CD4-positive, alpha-beta T cell (primary cell): ENCODE measurements around the gene TMEM170B. TPM values are rescaled to one million over a fixed set of nuclear protein-coding genes. Genes with fewer than 3 reads are reported as not detected.

ENCODE experiments used
- ATAC-seq: fragments of 200-7000 bp; cut with Tn5 transposase; one replicate; pipeline ENCODE4 v1.10.0; 2022; ENCODE audit warnings: mild to moderate bottlenecking; ENCODE audit not compliant: poor library complexity
- CTCF ChIA-PET: fragments of 350-600 bp; sonication (Branson Sonifier 250); formaldehyde crosslinking; loops from one replicate; lab custom pipeline; 2021; ENCODE audit warnings: antibody characterized with exemption, inconsistent platforms; lab: Charles Lee
- POLR2A ChIA-PET: fragments of 350-600 bp; sonication (Branson Sonifier 250); formaldehyde crosslinking; loops from one replicate; lab custom pipeline; 2021; ENCODE audit warnings: antibody characterized with exemption, inconsistent platforms; lab: Charles Lee
- DNase-seq, 14 experiments: peaks; one replicate each; pipeline ENCODE4 v3.0.0-alpha.2; 2013 to 2020; ENCODE audit warnings: mixed read lengths in 2 of 14
- H3K27ac ChIP-seq, 2 donors: one replicate each; pipeline versions ENCODE4 v1.5.1 to v1.7.0; 2013; ENCODE audit warnings: low read length in 2 of 2, low read depth in 1 of 2, mild to moderate bottlenecking in 1 of 2
- H3K27me3 ChIP-seq, 2 experiments: 1 replicate in 1 of 2; 2 replicates in 1 of 2; pipeline versions ENCODE4 v1.6.1 to v1.7.0; 2013; ENCODE audit warnings: low read length in 2 of 2, control low read depth in 1 of 2, mild to moderate bottlenecking in 1 of 2, moderate library complexity in 1 of 2; ENCODE audit not compliant: insufficient read depth in 2 of 2, control insufficient read depth in 1 of 2
- H3K36me3 ChIP-seq: one replicate; pipeline ENCODE4 v1.6.1; 2013; ENCODE audit warnings: low read length, control low read depth; ENCODE audit not compliant: insufficient read depth
- H3K4me1 ChIP-seq: one replicate; pipeline ENCODE4 v1.6.1; 2013; ENCODE audit warnings: low read length, control low read depth; ENCODE audit not compliant: insufficient read depth
- H3K4me3 ChIP-seq: one replicate; pipeline ENCODE4 v1.5.1; 2013; ENCODE audit warnings: mild to moderate bottlenecking, low read length, moderate library complexity
- H3K9me3 ChIP-seq, 2 experiments: 1 replicate in 1 of 2; 2 replicates in 1 of 2; pipeline versions ENCODE4 v1.6.1 to v1.7.0; 2013; ENCODE audit warnings: low read length in 2 of 2, mild to moderate bottlenecking in 2 of 2, control low read depth in 1 of 2, moderate library complexity in 1 of 2; ENCODE audit not compliant: control insufficient read depth in 1 of 2, insufficient read depth in 1 of 2
- H3K27ac Mint-ChIP-seq: one replicate; pipeline ENCODE4 v1.8.0; 2020; ENCODE audit warnings: mixed read lengths
- H3K27me3 Mint-ChIP-seq: one replicate; pipeline ENCODE4 v1.8.0; 2021; ENCODE audit warnings: mixed read lengths
- H3K36me3 Mint-ChIP-seq: one replicate; pipeline ENCODE4 v1.8.0; 2021; ENCODE audit warnings: low read depth, mixed read lengths
- H3K4me1 Mint-ChIP-seq: one replicate; pipeline ENCODE4 v1.8.0; 2021; ENCODE audit warnings: low read depth, mixed read lengths
- H3K4me3 Mint-ChIP-seq: one replicate; pipeline ENCODE4 v1.8.0; 2020; ENCODE audit warnings: mild to moderate bottlenecking, mixed read lengths
- H3K9me3 Mint-ChIP-seq: one replicate; pipeline ENCODE4 v1.8.0; 2020; ENCODE audit warnings: mixed read lengths
- CTCF ChIP-seq: fragments of 200-600 bp; IDR thresholded peaks from one replicate; pipeline ENCODE4 v1.8.0; 2022; ENCODE audit warnings: antibody characterized with exemption, mild to moderate bottlenecking
- intact Hi-C, 2 experiments: fragments of 100-400 bp; cut with DNase I in 1 of 2; cut with micrococcal nuclease in 1 of 2; formaldehyde crosslinking; loops; one replicate each; pipeline versions ENCODE4 v1.15.1 to v1.9.0; 2023 to 2025; cut with DNase I, micrococcal nuclease
- total RNA-seq, 174 experiments: library from RNA in 2 of 174; stranded (reverse) in 2 of 174; gene quantifications; one replicate each; pipeline ENCODE4 v1.2.3 and lab custom pipeline; 2021 to 2026

Gene TMEM170B
- total RNA-seq, 2 experiments from 2014 or later = 1.9 to 2.1 TPM

- Histone ChIP-seq H3K4me3 (no peak overlapping the region), H3K36me3 (no peaks in the 10 kb centered on the region), H3K27me3 (no peaks in the 10 kb centered on the region), H3K27ac (no peak overlapping the region), H3K4me1 (no peaks in the 10 kb centered on the region), H3K9me3 (no peaks in the 10 kb centered on the region)
- ATAC-seq (no peak), DNase-seq (no peak)
- ChIA-PET POLR2A (no interaction called here), CTCF (interaction anchor here (4.3 kb wide), 1 partner anchor 354 kb away, joined by 28 read pairs; no protein-coding TSS in a partner anchor)
- no peaks in the 10 kb centered on the region for H3K4me1 Mint-ChIP-seq
- intact Hi-C loops = loop anchor here (5.0 to 10.0 kb wide), 3 partner anchors 74 to 983 kb away; no protein-coding TSS in a partner anchor
- no peak for TF ChIP-seq CTCF
- H3K27me3 Mint-ChIP-seq = no peaks in the 10 kb centered on the region
- no peak overlapping the region for H3K4me3 Mint-ChIP-seq
- H3K27ac Mint-ChIP-seq = no peak overlapping the region
- H3K9me3 Mint-ChIP-seq = no peaks in the 10 kb centered on the region
- no peaks in the 10 kb centered on the region for H3K36me3 Mint-ChIP-seq
These were observed 39.7 kb upstream of the TMEM170B start for GRCh38 chr6:11497881-11498280.

GRCh38 chr6:11500008-11500407 is 37.5 kb upstream of the TMEM170B start:
- H3K4me1 ChIP-seq = no peaks in the 10 kb centered on the region
- Mint-ChIP-seq H3K4me1 (no peaks in the 10 kb centered on the region), H3K27me3 (peaks cover 4% of the 10 kb centered on the region), H3K27ac (no peak overlapping the region), H3K9me3 (no peaks in the 10 kb centered on the region), H3K36me3 (no peaks in the 10 kb centered on the region), H3K4me3 (no peak overlapping the region)
- H3K27me3 ChIP-seq = peaks cover 0 to 3% of the 10 kb centered on the region in 2 experiments
- ChIA-PET POLR2A (no interaction called here), CTCF (interaction anchor here (1.8 kb wide), 1 partner anchor 356 kb away, joined by 6 read pairs; no protein-coding TSS in a partner anchor)
- no peak overlapping the region for H3K27ac ChIP-seq
- H3K4me3 ChIP-seq = no peak overlapping the region
- intact Hi-C loops = no loop called here
- H3K36me3 ChIP-seq = no peaks in the 10 kb centered on the region
- no peak for ATAC-seq
- no peaks in the 10 kb centered on the region for H3K9me3 ChIP-seq
- no peak for DNase-seq
- no peak for TF ChIP-seq CTCF

GRCh38 chr6:11509471-11509870 is 28.1 kb upstream of the TMEM170B start:
- Mint-ChIP-seq H3K36me3 (no peaks in the 10 kb centered on the region), H3K4me1 (no peaks in the 10 kb centered on the region), H3K27ac (no peak overlapping the region), H3K9me3 (peaks cover 2% of the 10 kb centered on the region), H3K4me3 (no peak overlapping the region), H3K27me3 (peaks cover 11% of the 10 kb centered on the region)
- CTCF ChIA-PET = interaction anchor here (1.5 kb wide), 1 partner anchor 365 kb away, joined by 3 read pairs; no protein-coding TSS in a partner anchor
- no peak for TF ChIP-seq CTCF
- POLR2A ChIA-PET = no interaction called here
- Histone ChIP-seq H3K9me3 (no peaks in the 10 kb centered on the region), H3K27me3 (peaks cover 0 to 10% of the 10 kb centered on the region in 2 experiments), H3K36me3 (no peaks in the 10 kb centered on the region), H3K4me1 (no peaks in the 10 kb centered on the region), H3K4me3 (no peak overlapping the region), H3K27ac (no peak overlapping the region)
- DNase-seq = no peak
- intact Hi-C loops = no loop called here
- ATAC-seq = no peak
